Suppressor macrophage (primary cell): ENCODE measurements around the gene NPTN.

ENCODE experiments used
- DNase-seq, 4 experiments: peaks; one replicate each; pipeline ENCODE4 v3.0.0-alpha.2; 2020 to 2022

NPTN gene

GRCh38 chr15:73517566-73517965, 115.6 kb downstream of the NPTN start:
- peak in 2 of 4 experiments; percentile 11 to 22 for DNase-seq

GRCh38 chr15:73515527-73515926, 117.7 kb downstream of the NPTN start:
- no peak for DNase-seq
